HG03064 (cell line): ENCODE data around the gene NPSR1.
"Not testable (repeated sequence)": the region's sequence is repeated elsewhere in the genome, so short reads cannot be mapped to it uniquely, and the experiment has no call there.

Experiments used
- ATAC-seq: cut with Tn5 transposase; IDR thresholded peaks from one replicate; pipeline ENCODE4 v1.9.1; 2021; ENCODE audit warnings: low read depth; ENCODE audit not compliant: unreplicated experiment

NPSR1 gene

DNA sequence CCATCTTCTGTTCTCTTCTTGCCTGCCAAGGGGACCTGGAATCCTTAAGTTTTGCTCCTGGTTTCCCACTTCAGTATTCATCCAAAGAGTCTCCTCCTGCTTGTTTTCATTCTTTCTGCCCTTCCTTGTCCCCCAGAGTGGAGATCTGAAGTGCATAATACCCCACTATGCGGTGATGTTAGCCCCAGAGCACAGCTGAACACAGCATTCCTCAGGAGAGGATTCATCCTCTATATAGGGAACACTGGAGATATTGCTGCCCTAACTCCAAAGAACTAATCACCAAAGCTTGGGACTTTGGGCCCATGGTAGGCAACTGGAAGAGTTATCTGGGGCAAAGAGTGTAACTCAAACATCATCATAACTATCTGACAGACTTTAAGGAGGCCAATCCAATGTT, 201.3 kb downstream of the NPSR1 start:
- ATAC-seq: not testable (repeated sequence)

DNA sequence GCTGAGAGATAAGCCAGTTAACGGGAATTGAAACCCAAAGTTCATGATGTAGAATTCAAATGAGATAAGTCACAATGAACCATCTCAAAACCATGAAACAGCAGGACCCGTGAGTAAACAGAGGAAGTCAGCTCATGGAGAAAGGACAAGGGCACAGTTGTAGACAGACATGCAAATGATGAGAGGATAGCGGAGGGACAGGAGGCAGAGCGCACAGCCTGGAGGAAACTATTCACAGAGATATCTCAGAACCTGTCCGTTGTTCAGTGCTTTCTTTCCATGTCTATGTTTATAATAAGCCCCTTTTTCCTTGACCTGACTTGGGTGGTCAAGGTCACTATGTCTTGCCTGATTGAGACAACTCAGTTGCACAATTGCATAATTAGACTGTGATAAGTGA, 208.2 kb downstream of the NPSR1 start:
- not testable (repeated sequence) for ATAC-seq

DNA sequence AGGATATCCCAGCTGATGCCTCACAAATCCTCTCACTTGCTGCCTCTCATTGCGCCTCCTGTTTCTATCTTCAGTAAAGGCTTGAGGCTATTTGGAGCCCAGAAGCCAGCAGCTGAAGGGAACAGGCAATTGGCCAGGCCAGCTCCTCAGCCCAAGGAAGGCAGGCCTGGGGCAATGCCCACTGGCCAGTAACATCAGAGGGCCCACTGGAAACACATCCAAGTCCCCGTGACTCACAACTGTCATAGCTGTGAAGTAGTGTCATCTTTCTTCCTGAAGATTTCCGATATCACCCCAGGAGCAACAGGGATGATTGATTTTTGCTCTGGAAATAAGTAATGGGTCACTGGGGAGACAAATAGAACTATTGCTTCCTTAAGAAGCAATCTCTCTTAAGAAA, 209.3 kb downstream of the NPSR1 start:
- not testable (repeated sequence) for ATAC-seq

DNA sequence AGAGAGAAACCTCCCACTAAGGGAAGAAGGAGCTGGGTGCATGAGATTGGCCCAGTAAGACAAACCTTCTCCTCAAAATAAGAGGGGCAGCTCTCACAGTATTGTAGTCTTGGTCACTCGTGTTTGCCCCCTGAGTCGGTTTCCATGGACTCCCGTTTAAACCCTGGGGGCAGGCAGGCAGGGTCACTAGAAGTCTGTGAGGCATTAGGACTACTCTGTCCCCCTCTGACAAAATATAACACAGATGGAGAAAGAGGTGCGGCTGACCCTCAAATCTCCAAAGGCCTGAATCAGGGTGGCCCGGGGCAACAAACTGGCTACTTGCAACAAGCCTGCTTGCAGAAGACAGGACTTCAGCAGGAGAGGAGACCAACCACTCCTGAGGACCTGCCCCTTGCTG, 210.6 kb downstream of the NPSR1 start:
- not testable (repeated sequence) for ATAC-seq

DNA sequence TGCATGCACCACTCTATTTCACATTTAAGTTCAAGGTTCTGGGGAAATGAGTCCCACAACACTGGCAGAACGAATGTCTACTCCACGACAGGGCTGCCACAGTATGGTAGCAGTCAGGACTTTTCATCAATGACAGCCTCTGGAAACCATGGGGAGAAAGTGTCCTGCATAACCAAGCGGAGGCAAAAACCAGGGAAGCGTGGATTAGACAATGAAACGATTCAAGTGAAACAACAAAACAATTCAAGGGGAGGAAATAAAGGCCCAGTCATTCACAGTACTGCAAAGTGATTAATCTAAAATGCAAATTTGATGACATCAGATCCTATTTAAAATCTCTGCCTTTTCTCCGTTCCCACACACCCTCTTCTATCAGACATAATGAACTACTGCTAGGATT, 211.0 kb downstream of the NPSR1 start:
- ATAC-seq: no peak

DNA sequence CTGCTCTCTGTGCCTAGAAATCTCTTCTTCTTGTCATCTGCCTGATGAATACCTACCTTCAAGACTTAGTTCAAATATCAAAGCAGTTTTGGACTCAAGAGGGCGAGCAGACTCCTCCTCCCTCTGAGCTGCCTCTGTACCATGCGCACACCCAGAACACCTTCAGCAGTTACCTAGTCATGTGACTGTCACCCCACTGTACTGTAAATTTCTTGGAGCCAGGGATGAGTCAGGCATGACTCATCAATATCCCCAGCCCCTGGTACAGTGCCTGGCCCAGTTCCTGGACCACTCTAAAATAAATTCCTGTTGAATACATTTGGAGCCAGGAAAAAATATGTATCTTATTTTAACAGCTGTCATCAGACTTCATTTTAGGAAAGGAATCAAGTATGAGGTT, 212.0 kb downstream of the NPSR1 start:
- ATAC-seq: not testable (repeated sequence)

DNA sequence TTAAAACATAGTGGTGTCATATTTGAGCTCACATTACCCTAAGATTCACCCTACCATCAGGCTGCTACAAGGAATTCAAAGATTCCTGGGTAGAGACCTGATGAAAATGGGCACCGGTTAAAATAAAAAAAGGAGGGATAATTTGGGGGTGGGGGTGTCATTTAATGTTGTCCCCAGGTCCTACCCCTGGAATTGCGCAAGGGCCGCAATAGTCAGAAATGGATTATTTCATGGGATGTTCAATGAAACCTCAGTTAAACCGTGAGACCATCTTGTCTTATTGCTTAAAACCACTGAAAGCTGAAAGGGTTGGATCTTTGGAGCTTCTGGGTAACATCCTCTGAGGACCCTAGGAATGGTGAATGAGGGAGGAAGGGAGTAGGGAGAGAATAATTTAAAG, 216.3 kb downstream of the NPSR1 start:
- not testable (repeated sequence) for ATAC-seq

DNA sequence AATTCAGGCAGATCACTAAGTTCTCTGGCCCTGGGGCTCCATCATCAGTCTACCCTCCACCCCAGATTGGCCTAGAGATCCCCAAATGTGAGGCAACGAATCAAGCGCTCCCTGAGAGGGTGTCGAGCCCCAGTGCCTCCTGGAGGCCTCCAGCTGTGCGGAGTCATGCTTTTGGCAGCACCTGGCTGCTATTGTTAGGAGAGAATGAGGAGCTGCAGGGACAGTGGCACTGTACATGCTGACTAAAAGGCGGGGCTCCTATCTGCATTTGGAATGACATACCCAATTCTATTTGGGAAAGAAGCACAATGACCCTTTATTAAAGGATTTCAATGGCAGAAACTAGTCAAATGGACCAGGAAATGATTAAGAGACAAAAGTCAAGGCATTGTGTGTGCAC, 217.5 kb downstream of the NPSR1 start:
- no peak for ATAC-seq

DNA sequence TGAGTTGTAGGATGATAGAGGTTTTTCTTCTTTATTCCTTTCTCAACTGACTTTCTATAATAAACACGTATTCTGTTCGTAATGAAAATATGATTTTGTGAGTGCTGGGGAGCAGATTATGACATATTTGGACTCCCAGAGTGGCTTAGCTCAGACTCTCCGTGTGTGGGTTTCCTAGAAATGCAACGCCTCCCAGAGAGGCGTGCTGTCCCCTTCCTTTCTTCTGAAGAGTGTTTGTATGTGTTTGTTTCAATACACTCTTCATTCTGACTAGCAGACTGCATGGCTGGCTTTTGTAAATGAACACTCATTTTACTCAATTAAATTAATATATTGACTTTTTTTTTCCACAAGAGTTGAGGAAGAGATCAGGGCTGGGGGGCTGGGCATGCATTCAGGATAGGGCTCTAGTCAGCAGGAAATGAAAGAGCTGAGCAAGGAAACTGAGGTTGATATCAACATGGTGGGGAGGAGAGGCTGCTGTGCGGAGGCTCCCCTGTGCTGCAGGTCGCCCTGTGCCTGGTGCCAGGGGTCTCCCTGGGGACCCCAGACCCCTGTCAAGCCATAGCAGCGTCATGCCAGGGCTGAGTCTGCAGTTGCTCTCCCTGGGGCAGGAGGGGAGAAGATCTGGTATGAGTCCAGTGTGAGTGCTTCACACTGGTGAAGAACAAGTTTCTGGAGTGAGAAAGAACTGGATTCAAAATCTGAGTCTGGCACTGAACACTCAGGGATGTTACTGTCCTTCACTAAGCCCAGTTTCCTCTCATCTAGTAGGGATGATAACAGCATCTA, 221.1 kb downstream of the NPSR1 start:
- ATAC-seq: not testable (repeated sequence)

DNA sequence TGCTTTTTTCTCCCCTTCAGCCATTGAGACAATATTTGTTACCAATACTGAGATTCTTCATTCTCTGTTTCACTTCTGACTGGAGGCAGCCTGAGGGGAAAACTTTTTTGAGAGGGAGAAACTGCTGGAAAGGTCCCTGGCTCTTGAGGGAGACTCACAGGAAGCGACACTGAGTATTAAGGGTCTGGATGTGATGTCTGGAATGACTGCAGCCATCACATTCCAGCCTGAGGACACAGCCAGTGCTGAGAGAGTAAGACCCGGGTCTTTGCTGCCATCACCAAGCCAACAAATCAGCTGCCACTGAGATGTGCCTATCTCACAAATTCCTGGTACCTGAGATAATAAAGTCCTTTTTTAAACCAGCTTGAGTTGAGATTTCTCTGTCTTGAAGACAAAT, 221.9 kb downstream of the NPSR1 start:
- no peak for ATAC-seq

DNA sequence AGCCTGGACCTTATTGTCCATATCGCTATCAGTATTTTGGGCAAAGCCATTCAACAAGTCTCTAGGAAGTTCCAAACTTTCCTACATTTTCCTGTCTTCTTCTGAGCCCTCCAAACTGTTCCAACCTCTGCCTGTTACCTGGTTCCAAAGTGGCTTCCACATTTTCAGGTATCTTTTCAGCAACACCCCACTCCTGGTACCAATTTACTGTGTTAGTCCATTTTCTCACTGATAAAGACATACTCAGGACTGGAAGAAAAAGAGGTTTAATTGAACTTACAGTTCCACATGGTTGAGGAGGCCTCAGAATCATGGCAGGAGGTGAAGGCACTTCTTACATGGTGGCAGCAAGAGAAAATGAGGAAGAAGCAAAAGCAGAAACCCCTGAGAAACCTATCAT, 225.8 kb downstream of the NPSR1 start:
- not testable (repeated sequence) for ATAC-seq

DNA sequence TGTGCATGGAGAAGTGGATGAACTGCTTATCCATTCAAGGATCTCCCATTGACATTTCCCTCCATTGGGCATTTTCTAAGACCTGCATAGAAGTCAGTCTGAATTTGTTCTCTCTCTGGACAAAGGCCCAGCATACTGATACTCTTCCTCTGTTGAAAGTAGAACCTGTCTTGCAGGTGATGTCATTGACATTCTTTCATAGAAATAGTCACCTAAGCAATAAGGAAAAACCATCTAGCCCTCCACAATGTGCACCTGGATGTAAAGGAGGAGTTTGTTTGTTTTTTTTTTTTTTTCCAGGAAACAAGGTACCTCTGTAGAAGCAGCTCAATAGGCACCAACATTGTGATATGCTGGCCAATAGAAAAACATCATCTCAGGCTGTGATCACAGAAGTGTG, 228.8 kb downstream of the NPSR1 start:
- no peak for ATAC-seq

DNA sequence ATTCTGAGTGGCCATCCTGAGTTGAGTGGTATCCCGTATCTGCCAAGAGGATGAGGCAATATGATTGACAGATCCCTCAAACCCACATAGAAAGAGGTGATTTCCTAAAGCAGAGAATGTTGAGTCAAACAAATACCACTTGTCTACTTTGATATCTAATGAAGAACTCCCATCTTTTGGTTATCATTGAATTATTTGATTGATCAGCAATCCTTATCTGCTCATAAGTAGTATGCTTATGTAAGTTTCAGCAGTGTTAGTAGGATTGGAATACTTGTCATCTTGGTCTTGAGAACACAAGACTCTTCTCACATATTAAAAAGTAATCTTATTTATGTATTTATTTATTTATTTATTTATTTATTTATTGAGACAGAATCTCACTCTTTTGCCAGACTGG, 231.9 kb downstream of the NPSR1 start:
- no peak for ATAC-seq

DNA sequence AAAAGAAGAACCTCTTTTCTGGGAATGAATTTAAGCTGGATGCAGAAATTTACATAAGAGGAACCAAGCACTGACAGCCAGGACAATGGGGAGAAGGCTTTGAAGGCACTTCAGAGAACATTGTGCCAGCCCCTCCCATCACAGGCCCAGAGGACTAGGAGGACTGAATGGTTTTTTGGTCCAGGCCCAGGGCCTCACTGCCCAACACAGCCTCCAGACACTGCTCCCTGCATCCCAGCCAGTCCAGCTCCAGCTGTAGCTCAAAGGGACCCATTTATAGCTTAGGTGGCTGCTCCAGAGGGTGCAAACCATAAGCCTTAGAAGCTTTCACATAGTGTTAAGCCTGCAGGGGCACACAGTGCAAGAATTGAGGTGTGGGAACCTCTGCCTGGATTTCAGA, 237.2 kb downstream of the NPSR1 start:
- no peak for ATAC-seq
